ENCODE measurements around the gene FAM53C. TPM values are rescaled to one million over a fixed set of nuclear protein-coding genes. Genes with fewer than 3 reads are reported as not detected.

The FAM53C gene
- total and polyA plus RNA-seq, 2 experiments from 2014 or later = 21.0 to 45.0 TPM

DNA sequence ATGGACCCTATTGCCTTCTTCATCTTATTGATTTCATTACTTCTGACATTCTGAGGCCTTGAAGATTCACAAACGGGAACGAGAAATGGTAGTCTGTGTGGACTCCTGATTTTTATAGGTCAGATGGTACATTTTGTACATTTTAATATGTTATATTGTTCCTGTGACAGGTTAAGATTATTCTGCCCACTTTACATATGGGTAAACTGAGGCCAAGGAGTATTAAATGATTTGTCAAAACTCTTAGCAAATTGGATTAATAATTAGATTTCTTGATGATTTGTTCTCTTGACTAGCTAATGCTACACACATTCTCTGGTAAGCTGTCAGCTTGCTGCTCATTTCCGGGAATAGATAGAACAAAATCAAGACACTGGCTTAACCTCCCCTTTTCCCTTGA, 1.9 kb downstream of the FAM53C start:
- H2AFZ ChIP-seq = no peak overlapping the region
- H3K27me3 ChIP-seq (ENCODE audit: insufficient read depth) = no peaks in the 10 kb centered on the region
- peaks cover 6% of the 10 kb centered on the region; the same call in 1 of the 2 replicates for H4K20me1 ChIP-seq (replicated peaks; ENCODE audit: insufficient read depth)
- no peak overlapping the region for H3K27ac ChIP-seq (ENCODE audit: low read depth)
- no peaks in the 10 kb centered on the region for H3K9me3 Mint-ChIP-seq
- peak overlapping the region; percentile 97 for H3K4me3 Mint-ChIP-seq
- peak overlapping the region; percentile 85 for H3K4me3 ChIP-seq
- H3K36me3 ChIP-seq (ENCODE audit: insufficient read depth) = peaks cover 21% of the 10 kb centered on the region
- no peak for ATAC-seq
- peaks cover 59% of the 10 kb centered on the region for H3K79me2 ChIP-seq (replicated peaks; ENCODE audit: insufficient read depth)
- no peak overlapping the region for H3K27ac Mint-ChIP-seq
- peaks cover 31% of the 10 kb centered on the region for H3K4me1 Mint-ChIP-seq
- peaks cover 5% of the 10 kb centered on the region for H3K27me3 Mint-ChIP-seq (ENCODE audit: insufficient read depth, low read depth, poor library complexity)
- no peaks in the 10 kb centered on the region for H3K9me2 ChIP-seq (ENCODE audit: insufficient read depth)
- no peak for TF ChIP-seq NANOG (IDR thresholded peaks at IDR 0.05; ENCODE audit: borderline replicate concordance)
- TF ChIP-seq, protein P1, sequence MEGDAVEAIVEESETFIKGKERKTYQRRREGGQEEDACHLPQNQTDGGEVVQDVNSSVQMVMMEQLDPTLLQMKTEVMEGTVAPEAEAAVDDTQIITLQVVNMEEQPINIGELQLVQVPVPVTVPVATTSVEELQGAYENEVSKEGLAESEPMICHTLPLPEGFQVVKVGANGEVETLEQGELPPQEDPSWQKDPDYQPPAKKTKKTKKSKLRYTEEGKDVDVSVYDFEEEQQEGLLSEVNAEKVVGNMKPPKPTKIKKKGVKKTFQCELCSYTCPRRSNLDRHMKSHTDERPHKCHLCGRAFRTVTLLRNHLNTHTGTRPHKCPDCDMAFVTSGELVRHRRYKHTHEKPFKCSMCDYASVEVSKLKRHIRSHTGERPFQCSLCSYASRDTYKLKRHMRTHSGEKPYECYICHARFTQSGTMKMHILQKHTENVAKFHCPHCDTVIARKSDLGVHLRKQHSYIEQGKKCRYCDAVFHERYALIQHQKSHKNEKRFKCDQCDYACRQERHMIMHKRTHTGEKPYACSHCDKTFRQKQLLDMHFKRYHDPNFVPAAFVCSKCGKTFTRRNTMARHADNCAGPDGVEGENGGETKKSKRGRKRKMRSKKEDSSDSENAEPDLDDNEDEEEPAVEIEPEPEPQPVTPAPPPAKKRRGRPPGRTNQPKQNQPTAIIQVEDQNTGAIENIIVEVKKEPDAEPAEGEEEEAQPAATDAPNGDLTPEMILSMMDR (conservative IDR thresholded peaks at IDR 0.05; ENCODE audit: low read depth in 2 of 2) = no peak
- TF ChIP-seq, protein P2, sequence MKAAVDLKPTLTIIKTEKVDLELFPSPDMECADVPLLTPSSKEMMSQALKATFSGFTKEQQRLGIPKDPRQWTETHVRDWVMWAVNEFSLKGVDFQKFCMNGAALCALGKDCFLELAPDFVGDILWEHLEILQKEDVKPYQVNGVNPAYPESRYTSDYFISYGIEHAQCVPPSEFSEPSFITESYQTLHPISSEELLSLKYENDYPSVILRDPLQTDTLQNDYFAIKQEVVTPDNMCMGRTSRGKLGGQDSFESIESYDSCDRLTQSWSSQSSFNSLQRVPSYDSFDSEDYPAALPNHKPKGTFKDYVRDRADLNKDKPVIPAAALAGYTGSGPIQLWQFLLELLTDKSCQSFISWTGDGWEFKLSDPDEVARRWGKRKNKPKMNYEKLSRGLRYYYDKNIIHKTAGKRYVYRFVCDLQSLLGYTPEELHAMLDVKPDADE (IDR thresholded peaks at IDR 0.05) = no peak
- TF ChIP-seq STAT1 (IDR thresholded peaks at IDR 0.05; ENCODE audit: unreplicated experiment) = no peak
- no peak for TF ChIP-seq EZH2 (IDR thresholded peaks at IDR 0.05; ENCODE audit: low read depth, unreplicated experiment)
- no peak for TF ChIP-seq EZH2phosphoT487 (IDR thresholded peaks at IDR 0.05; ENCODE audit: unreplicated experiment)
- no peak for TF ChIP-seq CREB1 (CRISPR knock-in tag; IDR thresholded peaks at IDR 0.05; ENCODE audit: low read depth)
- no peak for TF ChIP-seq POLR2AphosphoS5 (IDR thresholded peaks at IDR 0.05; ENCODE audit: low read depth)
- TF ChIP-seq, protein P3, sequence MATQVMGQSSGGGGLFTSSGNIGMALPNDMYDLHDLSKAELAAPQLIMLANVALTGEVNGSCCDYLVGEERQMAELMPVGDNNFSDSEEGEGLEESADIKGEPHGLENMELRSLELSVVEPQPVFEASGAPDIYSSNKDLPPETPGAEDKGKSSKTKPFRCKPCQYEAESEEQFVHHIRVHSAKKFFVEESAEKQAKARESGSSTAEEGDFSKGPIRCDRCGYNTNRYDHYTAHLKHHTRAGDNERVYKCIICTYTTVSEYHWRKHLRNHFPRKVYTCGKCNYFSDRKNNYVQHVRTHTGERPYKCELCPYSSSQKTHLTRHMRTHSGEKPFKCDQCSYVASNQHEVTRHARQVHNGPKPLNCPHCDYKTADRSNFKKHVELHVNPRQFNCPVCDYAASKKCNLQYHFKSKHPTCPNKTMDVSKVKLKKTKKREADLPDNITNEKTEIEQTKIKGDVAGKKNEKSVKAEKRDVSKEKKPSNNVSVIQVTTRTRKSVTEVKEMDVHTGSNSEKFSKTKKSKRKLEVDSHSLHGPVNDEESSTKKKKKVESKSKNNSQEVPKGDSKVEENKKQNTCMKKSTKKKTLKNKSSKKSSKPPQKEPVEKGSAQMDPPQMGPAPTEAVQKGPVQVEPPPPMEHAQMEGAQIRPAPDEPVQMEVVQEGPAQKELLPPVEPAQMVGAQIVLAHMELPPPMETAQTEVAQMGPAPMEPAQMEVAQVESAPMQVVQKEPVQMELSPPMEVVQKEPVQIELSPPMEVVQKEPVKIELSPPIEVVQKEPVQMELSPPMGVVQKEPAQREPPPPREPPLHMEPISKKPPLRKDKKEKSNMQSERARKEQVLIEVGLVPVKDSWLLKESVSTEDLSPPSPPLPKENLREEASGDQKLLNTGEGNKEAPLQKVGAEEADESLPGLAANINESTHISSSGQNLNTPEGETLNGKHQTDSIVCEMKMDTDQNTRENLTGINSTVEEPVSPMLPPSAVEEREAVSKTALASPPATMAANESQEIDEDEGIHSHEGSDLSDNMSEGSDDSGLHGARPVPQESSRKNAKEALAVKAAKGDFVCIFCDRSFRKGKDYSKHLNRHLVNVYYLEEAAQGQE (IDR thresholded peaks at IDR 0.05; ENCODE audit: unreplicated experiment) = no peak
- no peak for TF ChIP-seq JUNB (IDR thresholded peaks at IDR 0.05; ENCODE audit: unreplicated experiment)
- no peak for TF ChIP-seq ZNF462 (CRISPR knock-in tag; IDR thresholded peaks at IDR 0.05)
- no peak for TF ChIP-seq ZNF331 (CRISPR knock-in tag; IDR thresholded peaks at IDR 0.05; ENCODE audit: low read depth)
- no peak for TF ChIP-seq ZNF114 (CRISPR knock-in tag; IDR thresholded peaks at IDR 0.05)
- peaks cover 44% of the 10 kb centered on the region for H3K36me3 Mint-ChIP-seq (ENCODE audit: low read depth)
- peak overlapping the region; percentile 99 for H3K4me2 ChIP-seq
- no peak for DNase-seq (ENCODE audit: low spot score)
- no peaks in the 10 kb centered on the region for H3F3A ChIP-seq (replicated peaks; ENCODE audit: low read depth)
- H3K4me1 ChIP-seq (ENCODE audit: insufficient read depth) = peaks cover 12% of the 10 kb centered on the region; the same call in 1 of the 2 replicates
